COLO668 (cell line): ENCODE results near the gene ARL6IP6.

Experiments used
- DNase-seq: peaks from one replicate; lab custom pipeline; 2025; ENCODE audit not compliant: unreplicated experiment; lab: John Stamatoyannopoulos, UW

ARL6IP6 gene

GRCh38 chr2:152792974-152793373 lies 74.6 kb downstream of the ARL6IP6 start:
- no peak for DNase-seq

- no peak for DNase-seq
Observed at GRCh38 chr2:152796941-152797340, 78.5 kb downstream of the ARL6IP6 start.

GRCh38 chr2:152804687-152805408 lies 86.4 kb downstream of the ARL6IP6 start:
- DNase-seq = no peak

GRCh38 chr2:152811916-152812315 lies 93.5 kb downstream of the ARL6IP6 start:
- DNase-seq = no peak
